Tibial nerve (tissue), 3 donors: ENCODE results near the gene RIPK1.

Experiments used
- CTCF ChIP-seq, 5 experiments: fragments of 200-600 bp in 3 of 5; fragments of 450-650 bp in 2 of 5; sonication (generic) in 3 of 5; IDR thresholded peaks; one replicate each; pipeline ENCODE4 v1.5.1; 2016 to 2019; ENCODE audit warnings: antibody characterized with exemption in 5 of 5, mild to moderate bottlenecking in 3 of 5, moderate library complexity in 2 of 5
- POLR2A ChIP-seq, 2 donors: fragments of 450-650 bp; IDR thresholded peaks; one replicate each; pipeline ENCODE4 v1.6.1; 2017; ENCODE audit warnings: antibody characterized with exemption in 2 of 2, mild to moderate bottlenecking in 2 of 2, moderate library complexity in 2 of 2

- TF ChIP-seq POLR2A (IDR thresholded peaks at IDR 0.05) (no peak), CTCF (IDR thresholded peaks at IDR 0.05) (no peak)
These were observed 20.2 kb downstream of the RIPK1 start for GRCh38 chr6:3088446-3088845.
